ENCODE data around the gene PHC2.

- TF ChIP-seq, protein P1, sequence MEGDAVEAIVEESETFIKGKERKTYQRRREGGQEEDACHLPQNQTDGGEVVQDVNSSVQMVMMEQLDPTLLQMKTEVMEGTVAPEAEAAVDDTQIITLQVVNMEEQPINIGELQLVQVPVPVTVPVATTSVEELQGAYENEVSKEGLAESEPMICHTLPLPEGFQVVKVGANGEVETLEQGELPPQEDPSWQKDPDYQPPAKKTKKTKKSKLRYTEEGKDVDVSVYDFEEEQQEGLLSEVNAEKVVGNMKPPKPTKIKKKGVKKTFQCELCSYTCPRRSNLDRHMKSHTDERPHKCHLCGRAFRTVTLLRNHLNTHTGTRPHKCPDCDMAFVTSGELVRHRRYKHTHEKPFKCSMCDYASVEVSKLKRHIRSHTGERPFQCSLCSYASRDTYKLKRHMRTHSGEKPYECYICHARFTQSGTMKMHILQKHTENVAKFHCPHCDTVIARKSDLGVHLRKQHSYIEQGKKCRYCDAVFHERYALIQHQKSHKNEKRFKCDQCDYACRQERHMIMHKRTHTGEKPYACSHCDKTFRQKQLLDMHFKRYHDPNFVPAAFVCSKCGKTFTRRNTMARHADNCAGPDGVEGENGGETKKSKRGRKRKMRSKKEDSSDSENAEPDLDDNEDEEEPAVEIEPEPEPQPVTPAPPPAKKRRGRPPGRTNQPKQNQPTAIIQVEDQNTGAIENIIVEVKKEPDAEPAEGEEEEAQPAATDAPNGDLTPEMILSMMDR (IDR thresholded peaks at IDR 0.05) = no peak
- no peak for TF ChIP-seq POLR2A (IDR thresholded peaks at IDR 0.05)
These were observed 33.8 kb downstream of the PHC2 start for GRCh38 chr1:33397125-33397506.

All from heart left ventricle (tissue), 13 donors.